ENCODE results near the gene IPO13.

IPO13 gene, protein sequence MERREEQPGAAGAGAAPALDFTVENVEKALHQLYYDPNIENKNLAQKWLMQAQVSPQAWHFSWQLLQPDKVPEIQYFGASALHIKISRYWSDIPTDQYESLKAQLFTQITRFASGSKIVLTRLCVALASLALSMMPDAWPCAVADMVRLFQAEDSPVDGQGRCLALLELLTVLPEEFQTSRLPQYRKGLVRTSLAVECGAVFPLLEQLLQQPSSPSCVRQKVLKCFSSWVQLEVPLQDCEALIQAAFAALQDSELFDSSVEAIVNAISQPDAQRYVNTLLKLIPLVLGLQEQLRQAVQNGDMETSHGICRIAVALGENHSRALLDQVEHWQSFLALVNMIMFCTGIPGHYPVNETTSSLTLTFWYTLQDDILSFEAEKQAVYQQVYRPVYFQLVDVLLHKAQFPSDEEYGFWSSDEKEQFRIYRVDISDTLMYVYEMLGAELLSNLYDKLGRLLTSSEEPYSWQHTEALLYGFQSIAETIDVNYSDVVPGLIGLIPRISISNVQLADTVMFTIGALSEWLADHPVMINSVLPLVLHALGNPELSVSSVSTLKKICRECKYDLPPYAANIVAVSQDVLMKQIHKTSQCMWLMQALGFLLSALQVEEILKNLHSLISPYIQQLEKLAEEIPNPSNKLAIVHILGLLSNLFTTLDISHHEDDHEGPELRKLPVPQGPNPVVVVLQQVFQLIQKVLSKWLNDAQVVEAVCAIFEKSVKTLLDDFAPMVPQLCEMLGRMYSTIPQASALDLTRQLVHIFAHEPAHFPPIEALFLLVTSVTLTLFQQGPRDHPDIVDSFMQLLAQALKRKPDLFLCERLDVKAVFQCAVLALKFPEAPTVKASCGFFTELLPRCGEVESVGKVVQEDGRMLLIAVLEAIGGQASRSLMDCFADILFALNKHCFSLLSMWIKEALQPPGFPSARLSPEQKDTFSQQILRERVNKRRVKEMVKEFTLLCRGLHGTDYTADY

GRCh38 chr1:43946236-43947060 is at the start of gene IPO13:
Gene IPO13, plus strand, starts transcription at chr1:43946950. Its CDS starts 651 bp downstream, at chr1:43947601.
- DNase-seq (ENCODE audit: low read depth in 2 of 2), result peak; percentile 94 to 95

GRCh38 chr1:43898981-43899380 is 47.8 kb upstream of the IPO13 start:
- no peak for DNase-seq (ENCODE audit: low read depth in 2 of 2)

DNA sequence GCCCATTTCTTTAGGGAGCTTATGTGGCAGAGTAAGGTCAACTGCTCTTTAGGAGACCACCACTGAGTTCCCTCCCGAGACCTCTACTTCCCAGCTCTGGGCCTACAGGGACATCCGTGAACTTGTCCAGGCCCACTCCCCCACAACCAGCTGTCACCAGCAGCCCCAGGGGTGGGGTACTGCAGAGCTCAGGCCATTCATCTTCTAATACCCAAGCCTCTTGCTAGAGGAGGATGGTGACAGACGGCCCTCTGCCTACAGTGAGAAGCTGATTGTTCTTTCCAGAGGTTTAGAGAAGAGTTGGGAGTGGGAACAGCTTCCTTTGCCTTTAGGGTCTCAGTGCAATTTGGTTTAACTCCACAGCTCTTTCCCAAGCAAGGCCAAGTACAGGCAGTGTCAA is 46.4 kb upstream of the IPO13 start:
- DNase-seq (ENCODE audit: low read depth in 2 of 2), result no peak

- no peak for DNase-seq (ENCODE audit: low read depth in 2 of 2)
Measured at GRCh38 chr1:43901196-43901961, 45.4 kb upstream of the IPO13 start.

- no peak for DNase-seq (ENCODE audit: low read depth in 2 of 2)
Measured at GRCh38 chr1:43902058-43902831, 44.5 kb upstream of the IPO13 start.

DNA sequence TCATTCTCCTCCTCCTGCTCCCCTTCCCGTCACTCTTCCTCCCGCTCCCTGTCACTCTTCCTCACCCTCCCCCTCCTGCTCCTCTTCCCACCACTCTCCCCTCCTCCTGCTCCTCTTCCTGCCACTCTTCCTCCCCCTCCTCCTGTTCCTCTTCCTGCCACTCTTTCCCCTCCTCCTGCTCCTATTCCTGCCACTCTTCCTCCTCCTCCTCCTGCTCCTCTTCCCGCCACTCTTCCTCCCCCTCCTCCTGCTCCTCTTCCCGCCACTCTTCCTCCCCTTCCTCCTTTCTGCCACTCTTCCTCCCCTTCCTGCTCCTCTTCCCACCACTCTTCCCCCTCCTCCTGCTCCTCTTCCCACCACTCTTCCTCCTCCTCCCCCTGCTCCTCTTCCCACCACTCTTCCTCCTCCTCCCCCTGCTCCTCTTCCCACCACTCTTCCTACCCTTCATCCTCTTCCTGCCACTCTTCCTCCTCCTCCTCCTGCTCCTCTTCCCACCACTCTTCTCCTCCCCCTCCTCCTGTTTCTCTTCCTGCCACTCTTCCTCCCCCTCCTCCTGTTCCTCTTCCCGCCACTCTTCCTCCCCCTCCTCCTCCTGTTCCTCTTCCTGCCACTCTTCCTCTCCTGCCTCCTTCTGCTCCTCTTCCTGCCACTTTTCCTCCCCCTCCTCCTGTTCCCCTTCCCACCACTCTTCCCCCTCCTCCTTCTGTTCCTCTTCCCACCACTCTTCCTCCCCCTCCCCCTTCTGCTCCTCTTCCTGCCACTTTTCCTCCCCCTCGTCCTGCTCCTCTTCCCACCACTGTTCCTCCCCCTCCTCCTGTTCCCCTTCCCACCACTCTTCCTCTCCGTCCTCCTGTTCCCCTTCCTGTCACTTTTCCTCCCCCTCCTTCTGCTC is 41.8 kb upstream of the IPO13 start:
- DNase-seq (ENCODE audit: low read depth in 2 of 2), result no peak

DNA sequence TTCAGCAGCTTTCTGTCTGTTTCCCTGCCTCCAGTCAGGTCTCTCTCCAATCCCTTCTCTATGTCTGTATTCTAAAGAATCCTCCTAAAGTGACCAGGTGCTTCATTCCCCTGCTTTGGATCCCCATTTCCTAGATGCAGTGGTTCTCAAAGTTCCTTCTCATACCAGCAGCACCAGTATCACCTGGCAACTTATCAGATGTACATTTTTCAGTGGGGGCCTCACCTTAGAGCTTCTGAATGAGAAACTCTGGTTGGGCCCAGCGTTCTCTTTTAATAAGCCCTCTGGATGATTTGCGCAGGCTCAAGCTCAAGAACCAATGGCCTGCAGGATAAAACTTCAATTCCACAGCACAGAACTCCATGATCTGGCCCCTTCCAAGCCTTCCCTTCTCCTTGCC is 38.5 kb upstream of the IPO13 start:
- no peak for DNase-seq (ENCODE audit: low read depth in 2 of 2)

- DNase-seq (ENCODE audit: low read depth in 2 of 2), result no peak
Measured at GRCh38 chr1:43908858-43909257, 37.9 kb upstream of the IPO13 start.

GRCh38 chr1:43910343-43910742 is 36.4 kb upstream of the IPO13 start:
- no peak for DNase-seq (ENCODE audit: low read depth in 2 of 2)

- no peak for DNase-seq (ENCODE audit: low read depth in 2 of 2)
Measured at GRCh38 chr1:43912607-43913006, 34.1 kb upstream of the IPO13 start.

- no peak for DNase-seq (ENCODE audit: low read depth in 2 of 2)
Measured at GRCh38 chr1:43913051-43913501, 33.7 kb upstream of the IPO13 start.

DNA sequence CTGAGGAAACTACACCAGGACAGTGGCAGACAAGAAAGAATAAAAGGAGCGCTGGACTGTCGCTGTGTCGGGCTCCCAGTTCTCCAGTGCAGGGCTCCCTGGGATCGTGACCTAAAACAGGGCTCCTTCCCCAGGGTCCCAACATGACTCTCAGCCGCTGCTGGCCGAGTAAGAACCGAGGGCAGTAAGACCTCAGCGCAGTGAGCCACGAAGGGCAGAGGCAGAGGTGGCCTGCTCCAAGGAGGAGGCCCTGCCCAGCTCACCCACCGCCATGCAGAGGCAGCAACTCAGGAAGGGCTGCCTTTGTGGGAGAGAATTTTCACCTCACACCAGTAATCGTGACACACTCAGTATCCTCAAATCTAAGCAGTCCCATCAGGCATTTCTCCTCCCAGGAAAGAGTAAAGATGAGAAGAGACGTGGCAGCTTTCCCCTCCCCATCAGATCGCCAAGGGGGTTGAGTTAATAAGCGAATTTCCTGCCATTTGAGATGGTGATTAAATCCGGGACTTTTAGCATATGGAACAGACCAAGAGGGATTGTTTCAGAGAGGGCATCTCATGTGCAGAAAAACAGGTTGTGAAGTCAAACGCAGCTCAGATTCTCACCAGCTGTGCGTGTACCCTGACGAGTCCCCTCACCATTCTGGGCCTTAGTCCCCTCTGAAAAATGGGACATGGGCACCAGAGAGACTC is 32.9 kb upstream of the IPO13 start:
- no peak for DNase-seq (ENCODE audit: low read depth in 2 of 2)

DNA sequence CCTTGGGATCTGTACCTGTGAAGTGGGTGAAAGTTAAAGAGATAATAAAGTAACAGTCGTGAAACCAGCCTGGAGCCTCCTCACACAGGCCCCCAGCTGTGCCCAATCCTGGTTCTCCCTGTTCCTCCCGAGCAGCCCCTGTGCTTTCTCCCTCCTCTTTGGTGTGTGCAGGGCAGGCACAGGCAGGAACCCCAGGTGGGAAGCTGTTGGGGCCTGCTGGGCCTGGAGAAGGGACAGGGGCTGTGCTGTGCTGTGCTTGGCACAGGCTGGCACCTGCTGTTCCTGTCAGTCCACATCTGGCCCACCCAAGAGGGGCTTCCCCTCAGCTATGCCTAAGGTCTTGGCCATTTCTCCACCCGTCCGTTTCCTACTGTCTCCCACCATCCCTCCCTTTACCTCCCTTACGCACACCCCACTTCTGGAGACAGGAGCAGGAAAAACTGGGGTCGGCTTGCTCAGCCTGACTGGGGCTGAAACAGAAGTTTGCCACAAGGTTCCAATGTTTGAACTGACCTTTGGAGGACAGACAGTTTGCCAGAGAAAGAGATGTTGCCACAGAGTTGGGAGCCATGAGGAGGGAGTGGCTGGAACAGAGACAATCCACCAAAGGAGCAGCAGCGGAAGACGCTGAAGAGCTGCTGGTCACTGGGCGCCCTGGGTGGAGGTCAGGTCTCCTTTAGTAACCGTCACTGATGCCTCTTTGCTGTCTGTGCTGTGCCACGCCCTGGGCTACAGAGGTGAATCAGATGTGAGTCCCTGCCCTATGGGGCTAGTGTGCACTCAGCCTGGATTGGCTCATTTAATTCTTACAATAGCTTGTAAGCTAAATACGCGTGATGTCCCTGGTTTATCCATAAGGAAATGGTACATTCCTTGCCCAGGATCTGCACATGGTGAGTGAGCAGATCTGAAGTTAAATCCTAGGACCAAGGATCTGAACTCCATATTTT is 31.9 kb upstream of the IPO13 start:
- no peak for DNase-seq (ENCODE audit: low read depth in 2 of 2)

GRCh38 chr1:43919906-43920305 is 26.8 kb upstream of the IPO13 start:
- DNase-seq (ENCODE audit: low read depth in 2 of 2), result no peak

- no peak for DNase-seq (ENCODE audit: low read depth in 2 of 2)
Measured at GRCh38 chr1:43921022-43921421, 25.7 kb upstream of the IPO13 start.

- DNase-seq (ENCODE audit: low read depth in 2 of 2), result no peak
Measured at GRCh38 chr1:43924516-43924915, 22.2 kb upstream of the IPO13 start.

DNA sequence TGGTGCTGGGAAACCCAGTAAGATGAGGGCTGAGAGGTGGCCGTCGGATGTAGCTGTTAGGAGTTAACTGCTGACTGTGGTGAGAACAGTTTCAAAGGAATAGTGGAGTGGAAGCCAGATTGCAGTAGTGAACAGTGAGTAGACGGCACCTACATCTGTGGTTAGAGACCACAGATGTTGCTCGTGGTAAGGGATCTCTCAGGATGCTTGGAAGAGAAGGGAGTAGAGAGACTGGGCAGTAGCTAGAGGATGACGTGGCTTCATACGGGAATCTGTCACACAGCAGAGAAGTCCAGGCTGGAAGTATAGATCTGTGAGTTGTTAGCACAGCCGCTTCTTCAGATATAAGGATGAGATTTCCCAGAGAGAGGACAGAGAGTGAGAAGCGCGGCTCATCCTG is 20.9 kb upstream of the IPO13 start:
- no peak for DNase-seq (ENCODE audit: low read depth in 2 of 2)

Measured in stimulated activated CD8-positive, alpha-beta memory T cell treated with anti-CD3 and anti-CD28 coated beads, Interleukin-15, amount 100 ng/mL, for 48 hours (primary cell).